ENCODE results near the gene LRP1.

DNA sequence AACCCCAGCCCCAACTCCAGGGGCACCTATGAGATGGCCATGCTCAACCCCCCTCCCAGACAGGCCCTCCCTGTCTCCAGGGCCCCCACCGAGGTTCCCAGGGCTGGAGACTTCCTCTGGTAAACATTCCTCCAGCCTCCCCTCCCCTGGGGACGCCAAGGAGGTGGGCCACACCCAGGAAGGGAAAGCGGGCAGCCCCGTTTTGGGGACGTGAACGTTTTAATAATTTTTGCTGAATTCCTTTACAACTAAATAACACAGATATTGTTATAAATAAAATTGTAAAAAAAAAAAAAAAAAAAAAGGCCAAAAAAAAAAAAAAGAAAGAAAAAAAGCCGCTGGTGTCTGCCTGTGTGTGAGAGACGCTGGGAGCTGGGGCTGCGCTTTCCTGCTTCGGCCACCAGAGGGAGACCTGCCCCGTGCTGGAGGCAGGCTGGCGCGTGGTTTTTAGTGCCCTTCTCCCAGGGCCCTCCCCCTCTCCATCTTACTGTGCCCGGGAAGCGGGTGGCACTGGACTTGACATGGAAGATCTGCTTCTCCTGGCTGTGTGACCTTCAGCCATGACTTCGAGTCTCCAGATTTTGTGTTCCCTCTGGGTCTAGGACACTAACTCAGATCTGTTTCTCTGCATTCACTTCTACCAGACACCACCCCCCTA lies 84.9 kb downstream of the LRP1 start:
- TF ChIP-seq, protein P1, sequence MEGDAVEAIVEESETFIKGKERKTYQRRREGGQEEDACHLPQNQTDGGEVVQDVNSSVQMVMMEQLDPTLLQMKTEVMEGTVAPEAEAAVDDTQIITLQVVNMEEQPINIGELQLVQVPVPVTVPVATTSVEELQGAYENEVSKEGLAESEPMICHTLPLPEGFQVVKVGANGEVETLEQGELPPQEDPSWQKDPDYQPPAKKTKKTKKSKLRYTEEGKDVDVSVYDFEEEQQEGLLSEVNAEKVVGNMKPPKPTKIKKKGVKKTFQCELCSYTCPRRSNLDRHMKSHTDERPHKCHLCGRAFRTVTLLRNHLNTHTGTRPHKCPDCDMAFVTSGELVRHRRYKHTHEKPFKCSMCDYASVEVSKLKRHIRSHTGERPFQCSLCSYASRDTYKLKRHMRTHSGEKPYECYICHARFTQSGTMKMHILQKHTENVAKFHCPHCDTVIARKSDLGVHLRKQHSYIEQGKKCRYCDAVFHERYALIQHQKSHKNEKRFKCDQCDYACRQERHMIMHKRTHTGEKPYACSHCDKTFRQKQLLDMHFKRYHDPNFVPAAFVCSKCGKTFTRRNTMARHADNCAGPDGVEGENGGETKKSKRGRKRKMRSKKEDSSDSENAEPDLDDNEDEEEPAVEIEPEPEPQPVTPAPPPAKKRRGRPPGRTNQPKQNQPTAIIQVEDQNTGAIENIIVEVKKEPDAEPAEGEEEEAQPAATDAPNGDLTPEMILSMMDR (conservative IDR thresholded peaks at IDR 0.05; ENCODE audit: low read length) = peak; percentile 91
- TF ChIP-seq EZH2phosphoT487 (IDR thresholded peaks at IDR 0.05; ENCODE audit: borderline replicate concordance, low read depth, low read length) = no peak
